Caco-2 (cell line): Measurements from ENCODE around the gene TMEM215. TPM values are rescaled to one million over a fixed set of nuclear protein-coding genes. Genes with fewer than 3 reads are reported as not detected.

Source experiments
- BruUV-seq: library from RNA; stranded (reverse); fragments of 400-500 nt; replicated peaks from 2 replicates; lab custom pipeline; 2021; lab: Mats Ljungman, UMichigan
- CTCF ChIA-PET: fragments of 300-600 bp; sonication (Branson Sonifier 250); formaldehyde crosslinking; loops from one replicate; lab custom pipeline; 2022; ENCODE audit warnings: antibody characterized with exemption; lab: Charles Lee
- POLR2A ChIA-PET: fragments of 300-600 bp; sonication (Branson Sonifier 250); formaldehyde crosslinking; loops from one replicate; lab custom pipeline; 2022; ENCODE audit warnings: antibody characterized with exemption; lab: Charles Lee
- DNase-seq, 2 experiments: peaks; one replicate each; pipeline versions ENCODE4 v3.0.0 to v3.0.0-alpha.2; 2020 to 2022
- H3K27me3 ChIP-seq: replicated peaks from 2 replicates; pipeline ENCODE4 v1.6.0; 2011; ENCODE audit warnings: low read length; ENCODE audit not compliant: control insufficient read depth, insufficient read depth
- H3K36me3 ChIP-seq: 2 replicates; pipeline ENCODE4 v1.5.1; 2011; ENCODE audit warnings: low read length; ENCODE audit not compliant: control insufficient read depth, insufficient read depth
- H3K4me1 ChIP-seq: fragments of 250-450 bp; sonication (Bioruptor Pico); 2 replicates; pipeline ENCODE4 v1.5.1; 2020; ENCODE audit warnings: mild to moderate bottlenecking
- H3K4me3 ChIP-seq: 2 replicates; pipeline ENCODE4 v1.5.1; 2011; ENCODE audit warnings: low read depth, mild to moderate bottlenecking, control low read depth, low read length
- H3K9me3 ChIP-seq: fragments of 250-450 bp; sonication (Bioruptor Pico); 2 replicates; pipeline ENCODE4 v1.5.1; 2020; ENCODE audit warnings: mild to moderate bottlenecking, moderate library complexity
- H3K27ac Mint-ChIP-seq: one replicate; pipeline ENCODE4 v1.8.0; 2022; ENCODE audit warnings: mixed read lengths; ENCODE audit not compliant: unreplicated experiment
- H3K27me3 Mint-ChIP-seq: one replicate; pipeline ENCODE4 v1.8.0; 2022; ENCODE audit warnings: mixed read lengths; ENCODE audit not compliant: insufficient read depth, unreplicated experiment
- H3K36me3 Mint-ChIP-seq: one replicate; pipeline ENCODE4 v1.8.0; 2022; ENCODE audit warnings: mild to moderate bottlenecking, mixed read lengths; ENCODE audit not compliant: insufficient read depth, unreplicated experiment
- H3K4me1 Mint-ChIP-seq: one replicate; pipeline ENCODE4 v1.8.0; 2022; ENCODE audit warnings: low read depth, mixed read lengths; ENCODE audit not compliant: unreplicated experiment
- H3K4me3 Mint-ChIP-seq: one replicate; pipeline ENCODE4 v1.8.0; 2022; ENCODE audit warnings: mild to moderate bottlenecking, moderate library complexity, mixed read lengths; ENCODE audit not compliant: unreplicated experiment
- H3K9me3 Mint-ChIP-seq: one replicate; pipeline ENCODE4 v1.8.0; 2022; ENCODE audit warnings: mixed read lengths; ENCODE audit not compliant: unreplicated experiment
- CTCF ChIP-seq, 2 experiments: fragments of 200-600 bp in 1 of 2; IDR thresholded peaks; 1 replicate in 1 of 2; 2 replicates in 1 of 2; pipeline versions ENCODE4 v1.5.1 to v1.8.0; 2011 to 2022; ENCODE audit warnings: antibody characterized with exemption in 1 of 2, control low read depth in 1 of 2, inconsistent platforms in 1 of 2, low read depth in 1 of 2, low read length in 1 of 2, mild to moderate bottlenecking in 1 of 2, moderate library complexity in 1 of 2; ENCODE audit not compliant: insufficient read depth in 1 of 2, severe bottlenecking in 1 of 2, unreplicated experiment in 1 of 2
- intact Hi-C: fragments of 100-400 bp; cut with micrococcal nuclease; formaldehyde crosslinking; loops from one replicate; pipeline ENCODE4 v1.10.0; 2022; ENCODE audit not compliant: unreplicated experiment
- total RNA-seq: library from RNA; stranded (reverse); gene quantifications from 2 replicates; pipeline ENCODE4 v1.2.3, GENCODE V29; 2022

TMEM215 gene
- total RNA-seq, 1 experiment from 2014 or later: not detected

GRCh38 chr9:32832346-32832745 lies 49.0 kb downstream of the TMEM215 start:
- no peaks in the 10 kb centered on the region for H3K36me3 Mint-ChIP-seq
- POLR2A ChIA-PET: no interaction called here
- H3K4me1 Mint-ChIP-seq: no peaks in the 10 kb centered on the region
- no peaks in the 10 kb centered on the region; the same call in 1 of the 2 replicates for H3K27me3 ChIP-seq
- DNase-seq: no peak
- peaks cover 29% of the 10 kb centered on the region for H3K27me3 Mint-ChIP-seq
- CTCF ChIA-PET: no interaction called here
- BruUV-seq: no TSS peak
- no peaks in the 10 kb centered on the region for H3K4me1 ChIP-seq
- intact Hi-C loops: no loop called here
- H3K4me3 Mint-ChIP-seq: no peak overlapping the region
- H3K9me3 Mint-ChIP-seq: no peaks in the 10 kb centered on the region
- no peak for TF ChIP-seq CTCF (IDR thresholded peaks at IDR 0.05; ENCODE audit: insufficient read depth in 1 of 2, low read depth in 1 of 2, low read length in 1 of 2, severe bottlenecking in 1 of 2, unreplicated experiment in 1 of 2)
- no peak overlapping the region for H3K27ac Mint-ChIP-seq
- no peak overlapping the region for H3K4me3 ChIP-seq
- no peaks in the 10 kb centered on the region for H3K9me3 ChIP-seq
- no peaks in the 10 kb centered on the region for H3K36me3 ChIP-seq

Other genes starting within 250 kb of the TMEM215 start
- gene SMIM27, start 231.2 kb upstream of the TMEM215 start, total RNA-seq: 5.3 and 5.9 TPM in 2 replicates
- 13.9 and 14.6 TPM in 2 replicates for gene TOPORS, start 231.0 kb upstream of the TMEM215 start, total RNA-seq
- 71.9 and 74.6 TPM in 2 replicates for gene NDUFB6, start 210.4 kb upstream of the TMEM215 start, total RNA-seq
- not detected in 2 replicates for gene TAF1L, start 147.9 kb upstream of the TMEM215 start, total RNA-seq
- gene APTX, start 218.1 kb downstream of the TMEM215 start, total RNA-seq: 36.8 and 42.5 TPM in 2 replicates
- 187 and 198 TPM in 2 replicates for gene DNAJA1, start 241.7 kb downstream of the TMEM215 start, total RNA-seq